GM21786 (cell line): ENCODE measurements around the gene CPN2.
A peak's percentile ranks its signal among the peaks of the same experiment; 100 is the strongest.

Source experiments
- ATAC-seq: cut with Tn5 transposase; IDR thresholded peaks from one replicate; pipeline ENCODE4 v1.9.1; 2021; ENCODE audit not compliant: unreplicated experiment

The CPN2 gene

GRCh38 chr3:194354315-194354714, 3.2 kb upstream of the CPN2 start:
- ATAC-seq, result no peak

DNA sequence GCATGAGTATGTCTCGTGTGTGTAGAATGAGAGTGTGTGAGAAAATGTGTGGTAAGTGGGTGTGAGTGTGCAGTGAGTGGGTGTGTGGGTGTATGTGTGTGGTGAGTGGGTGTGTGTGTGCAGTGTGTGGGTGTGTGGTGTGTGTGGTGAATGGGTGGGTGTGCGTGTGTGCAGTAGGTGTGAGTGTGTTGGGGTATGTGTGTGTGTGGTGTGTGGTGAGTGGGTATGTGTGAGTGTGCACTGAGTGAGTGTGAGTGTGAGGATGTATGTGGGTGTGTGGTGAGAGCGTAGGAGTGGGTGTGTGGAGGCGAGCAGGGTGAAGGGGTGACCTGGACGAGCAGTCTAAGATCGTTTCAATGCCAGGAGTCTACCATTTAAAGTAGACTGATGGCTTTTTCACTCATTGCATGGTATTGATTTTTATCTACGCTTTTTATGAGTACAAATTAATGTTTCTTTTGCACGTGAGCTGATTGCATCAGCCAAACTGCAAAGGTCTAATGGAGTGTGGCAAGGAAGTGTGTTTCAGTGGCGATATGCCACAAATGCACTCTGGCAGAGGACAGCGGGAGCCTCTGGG, 1.6 kb upstream of the CPN2 start:
- no peak for ATAC-seq

GRCh38 chr3:194351952-194352536, 916 bp upstream of the CPN2 start:
- ATAC-seq, result no peak

DNA sequence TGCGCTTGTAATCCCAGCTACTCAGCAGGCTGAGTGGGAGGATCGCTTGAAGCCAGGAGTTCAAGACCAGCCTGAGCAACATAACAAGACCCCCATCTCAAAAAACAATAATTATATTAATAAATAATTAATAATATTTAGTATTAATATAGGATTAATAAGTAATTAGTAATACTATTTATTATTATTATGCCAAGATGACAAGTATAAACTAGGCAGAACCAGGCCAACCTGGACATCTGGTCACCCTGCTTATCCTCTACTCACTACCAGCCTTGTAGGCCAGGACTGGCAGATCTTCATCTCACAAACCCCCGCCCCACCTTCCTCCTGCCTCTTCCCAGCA, 429 bp downstream of the CPN2 start:
- no peak for ATAC-seq

DNA sequence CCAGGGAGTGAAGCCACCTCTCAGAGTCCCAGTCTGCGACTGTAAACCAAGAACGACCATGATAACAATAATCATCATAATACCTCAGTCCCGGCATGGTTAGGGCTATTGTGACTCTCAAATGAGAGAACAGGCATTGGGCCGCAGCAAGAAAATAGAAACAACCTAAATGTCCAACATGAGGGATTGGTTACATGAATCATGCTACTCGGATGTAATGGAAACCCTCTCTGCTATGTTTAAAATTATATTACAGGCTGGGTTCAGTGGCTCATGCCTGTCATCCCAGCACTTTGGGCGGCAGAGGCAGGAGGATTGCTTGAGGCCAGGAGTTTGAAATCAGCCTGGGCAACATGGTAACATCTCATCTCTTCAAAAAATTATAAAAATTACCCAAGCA, 2.8 kb downstream of the CPN2 start:
- no peak for ATAC-seq

- ATAC-seq, result no peak
These were observed 4.5 kb downstream of the CPN2 start for GRCh38 chr3:194346621-194347020.

DNA sequence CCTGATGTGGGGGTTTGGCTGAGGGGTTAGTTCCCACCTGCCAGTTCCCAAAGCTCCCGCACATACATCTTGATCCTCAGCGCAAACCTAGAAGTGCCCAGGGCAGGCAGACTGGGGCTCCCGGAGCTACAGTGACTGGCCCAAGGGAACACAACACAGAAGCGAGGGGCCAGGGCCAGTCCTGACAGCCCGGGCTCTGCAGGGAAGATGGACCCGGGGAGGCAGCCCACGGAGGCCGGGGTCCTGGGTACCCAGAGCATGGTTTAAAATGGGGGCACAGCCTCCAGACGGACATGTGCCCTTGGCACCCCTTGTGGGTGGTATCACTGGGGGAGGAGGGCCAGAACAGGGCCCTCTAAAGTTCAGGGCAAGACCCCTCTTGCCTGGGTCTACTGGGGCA, 5.1 kb downstream of the CPN2 start:
- ATAC-seq, result no peak

DNA sequence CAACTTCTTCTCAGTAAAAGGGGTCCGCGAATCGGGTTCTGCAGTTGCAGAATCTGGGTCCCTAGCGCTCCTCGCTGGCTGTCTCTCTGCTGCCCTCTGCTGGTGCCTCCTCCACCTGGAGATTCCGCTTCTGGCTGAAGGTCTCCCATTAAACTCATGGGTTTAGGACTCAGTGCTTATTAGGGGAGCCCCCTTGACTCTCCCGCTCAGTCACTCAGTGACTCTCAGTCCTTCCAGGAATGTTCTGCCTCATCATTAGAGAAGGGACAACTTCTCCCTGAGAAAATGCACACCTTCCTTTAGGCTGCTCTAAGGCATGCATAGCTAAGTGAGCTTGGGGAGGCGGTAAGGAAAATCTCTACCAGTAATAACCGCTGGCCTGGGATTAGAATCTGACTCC, 7.1 kb downstream of the CPN2 start:
- ATAC-seq, result peak; percentile 77

DNA sequence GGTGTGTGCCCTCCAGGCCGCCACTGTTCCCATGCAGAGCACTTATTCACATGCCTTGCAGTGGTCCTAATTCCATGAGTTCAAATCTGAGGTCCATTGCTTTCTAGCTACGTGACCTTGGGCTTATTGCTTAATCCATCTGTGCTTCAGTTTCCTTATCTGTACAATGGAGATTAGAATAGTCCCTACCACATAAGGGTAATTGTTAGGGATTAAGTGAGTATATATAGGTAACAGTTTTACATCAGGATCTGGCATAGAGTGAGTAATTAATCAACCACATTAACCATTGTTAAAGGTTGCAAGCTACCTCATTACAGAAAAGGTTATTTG, 7.6 kb downstream of the CPN2 start:
- ATAC-seq, result no peak

- ATAC-seq, result no peak
These were observed 8.1 kb downstream of the CPN2 start for GRCh38 chr3:194342861-194343560.

- no peak for ATAC-seq
These were observed 10.2 kb downstream of the CPN2 start for GRCh38 chr3:194340757-194341400.

DNA sequence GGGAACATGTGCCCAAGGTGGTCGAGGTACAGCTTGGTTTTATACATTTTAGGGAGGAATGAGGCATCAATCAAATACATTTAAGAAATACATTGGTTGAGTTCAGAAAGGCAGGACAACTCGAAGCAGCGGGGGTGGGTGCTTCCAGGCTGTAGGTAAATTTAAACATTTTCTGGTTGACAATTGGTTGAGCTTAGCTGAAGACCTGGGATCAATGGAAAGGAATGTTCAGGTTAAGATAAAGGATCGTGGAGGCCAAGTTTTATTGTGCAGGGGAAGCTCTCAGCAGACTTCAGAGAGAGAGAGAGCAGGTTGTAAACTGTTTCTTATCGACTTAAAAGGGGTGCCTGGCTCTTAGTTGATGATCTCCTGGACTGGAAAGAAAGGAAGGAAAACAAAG, 11.3 kb downstream of the CPN2 start:
- no peak for ATAC-seq

DNA sequence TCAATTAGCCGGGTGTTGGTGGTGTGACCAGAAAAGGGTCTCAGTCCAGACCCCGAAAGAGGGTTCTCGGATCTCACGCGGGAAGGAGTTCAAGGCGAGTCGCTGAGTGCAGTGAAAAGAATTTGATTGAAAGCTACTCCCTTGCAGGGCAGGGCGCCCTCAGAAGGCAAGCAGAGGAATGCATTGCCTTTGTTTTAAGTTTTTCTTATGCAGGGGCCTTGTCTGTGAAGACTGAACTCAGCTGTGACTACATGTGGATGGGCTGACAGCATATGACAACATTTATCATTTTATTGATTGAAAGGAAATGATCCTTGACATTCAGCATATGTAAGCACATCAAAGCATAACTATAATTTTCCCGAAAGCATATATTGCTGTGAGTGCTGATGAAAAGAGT, 11.8 kb downstream of the CPN2 start:
- no peak for ATAC-seq

GRCh38 chr3:194337965-194338753, 13.0 kb downstream of the CPN2 start:
- ATAC-seq, result no peak

GRCh38 chr3:194336601-194337355, 14.3 kb downstream of the CPN2 start:
- no peak for ATAC-seq

- no peak for ATAC-seq
These were observed 17.2 kb downstream of the CPN2 start for GRCh38 chr3:194333981-194334320.

GRCh38 chr3:194333212-194333980, 17.7 kb downstream of the CPN2 start:
- ATAC-seq, result peak; percentile 92

DNA sequence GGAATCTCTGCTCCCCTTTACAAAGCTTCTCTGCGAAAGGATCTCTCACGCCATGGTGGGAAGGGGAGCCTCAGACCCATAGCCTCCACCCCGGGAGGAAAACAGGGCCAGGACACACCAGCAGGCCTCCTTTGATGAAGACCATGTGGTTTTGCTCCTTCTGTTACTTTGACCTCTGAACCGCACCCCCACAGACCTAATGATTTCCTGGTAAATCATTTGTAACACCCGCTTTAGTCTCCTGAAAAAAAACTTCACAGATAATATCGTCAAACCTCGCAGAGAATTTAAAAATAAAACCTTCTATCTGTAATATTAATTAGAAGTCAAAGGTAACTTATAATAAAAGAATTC, 18.3 kb downstream of the CPN2 start:
- ATAC-seq, result no peak

GRCh38 chr3:194330579-194330978, 20.5 kb downstream of the CPN2 start:
- ATAC-seq, result no peak

DNA sequence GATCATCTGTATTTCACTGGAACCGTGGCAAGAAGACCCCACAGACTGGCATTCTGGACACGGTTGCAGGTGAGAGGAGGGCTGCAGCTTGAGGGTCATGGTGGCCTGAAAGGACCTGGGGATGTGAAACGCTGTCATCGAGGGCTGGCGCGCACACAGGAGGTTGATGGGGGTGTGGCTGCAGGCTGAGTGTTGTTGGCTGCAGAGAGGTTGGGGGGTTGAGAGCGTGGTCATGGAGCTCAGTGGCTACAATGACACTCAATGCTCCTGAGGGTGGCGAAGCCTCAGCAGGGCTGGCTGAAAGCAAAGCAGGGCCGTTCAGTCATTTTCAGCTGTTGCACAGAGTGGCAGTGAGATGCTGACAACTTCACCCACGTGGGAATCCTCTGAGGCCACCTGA, 21.0 kb downstream of the CPN2 start:
- no peak for ATAC-seq
